ENCODE measurements around the gene CMTR2.

CMTR2 gene

GRCh38 chr16:71257768-71258167 is 31.4 kb downstream of the CMTR2 start:
- Mint-ChIP-seq H3K27ac (no peak overlapping the region), H3K36me3 (ENCODE audit: low read depth) (no peaks in the 10 kb centered on the region), H3K4me1 (ENCODE audit: low read depth) (peaks cover 6% of the 10 kb centered on the region), H3K4me3 (no peak overlapping the region), H3K27me3 (peaks cover 34% of the 10 kb centered on the region), H3K9me3 (no peaks in the 10 kb centered on the region)
- no peak for DNase-seq

DNA sequence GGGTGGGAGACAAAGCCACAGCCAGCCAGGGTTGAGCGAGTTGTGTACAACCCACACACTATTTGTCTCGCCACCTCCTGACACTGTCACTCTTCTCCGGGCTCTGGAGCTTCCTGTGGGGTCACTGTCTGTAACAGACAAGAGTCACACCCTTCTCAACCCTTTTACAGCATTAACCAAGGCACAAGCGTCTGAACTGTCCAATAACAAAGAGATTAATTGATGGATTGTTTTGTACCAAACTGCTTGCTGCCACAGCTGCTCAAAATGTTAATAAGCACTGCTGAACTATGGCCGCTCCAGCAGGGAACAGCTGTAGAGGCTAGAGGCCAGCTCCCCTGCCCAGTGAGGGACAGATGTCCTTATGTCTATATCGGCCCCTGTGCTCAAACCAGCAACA is 33.5 kb downstream of the CMTR2 start:
- Mint-ChIP-seq H3K4me1 (ENCODE audit: low read depth) (peaks cover 6% of the 10 kb centered on the region), H3K4me3 (no peak overlapping the region), H3K36me3 (ENCODE audit: low read depth) (no peaks in the 10 kb centered on the region), H3K27me3 (peaks cover 18% of the 10 kb centered on the region), H3K9me3 (no peaks in the 10 kb centered on the region), H3K27ac (no peak overlapping the region)
- DNase-seq: no peak

DNA sequence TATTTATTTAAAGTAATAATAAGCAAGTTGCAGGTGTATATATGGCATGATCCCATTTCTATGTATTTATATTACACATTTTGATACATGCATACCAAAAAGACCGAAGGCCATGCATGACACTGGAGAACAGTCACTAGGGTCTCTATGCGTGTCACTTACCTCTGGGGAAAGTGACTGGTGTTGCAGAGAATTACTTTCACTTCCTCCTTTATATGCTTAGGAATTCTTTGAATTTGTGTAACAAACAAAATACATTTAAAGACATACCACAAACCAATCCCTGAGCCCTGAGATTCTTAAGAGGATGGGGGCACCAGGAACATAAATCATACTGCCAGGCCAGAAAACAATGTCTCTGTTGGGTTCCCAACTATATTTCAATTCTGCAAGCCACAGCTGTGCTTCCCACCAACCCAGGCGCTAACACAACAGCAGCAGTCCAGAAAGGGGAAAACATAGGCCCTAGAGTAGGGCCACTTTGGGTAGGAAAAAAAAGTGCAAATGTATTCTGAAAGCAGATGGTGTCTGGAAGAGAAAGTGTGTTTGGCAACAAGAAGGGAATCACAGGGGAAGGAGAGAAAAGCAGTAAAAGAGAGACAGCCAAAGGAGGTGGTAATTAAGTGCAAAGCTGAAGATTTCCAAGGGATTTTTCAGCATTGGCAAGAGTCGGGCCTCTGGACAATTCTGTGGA is 34.2 kb downstream of the CMTR2 start:
- H3K27me3 Mint-ChIP-seq: peaks cover 18% of the 10 kb centered on the region
- no peaks in the 10 kb centered on the region for H3K36me3 Mint-ChIP-seq (ENCODE audit: low read depth)
- no peaks in the 10 kb centered on the region for H3K9me3 Mint-ChIP-seq
- no peak overlapping the region for H3K27ac Mint-ChIP-seq
- DNase-seq: no peak
- peaks cover 6% of the 10 kb centered on the region for H3K4me1 Mint-ChIP-seq (ENCODE audit: low read depth)
- no peak overlapping the region for H3K4me3 Mint-ChIP-seq

- H3K36me3 Mint-ChIP-seq (ENCODE audit: low read depth): no peaks in the 10 kb centered on the region
- H3K4me1 Mint-ChIP-seq (ENCODE audit: low read depth): peaks cover 3% of the 10 kb centered on the region
- no peak overlapping the region for H3K4me3 Mint-ChIP-seq
- H3K9me3 Mint-ChIP-seq: no peaks in the 10 kb centered on the region
- no peak overlapping the region for H3K27ac Mint-ChIP-seq
- no peak for DNase-seq
- H3K27me3 Mint-ChIP-seq: peaks cover 7% of the 10 kb centered on the region
Measured at GRCh38 chr16:71250461-71251235, 38.6 kb downstream of the CMTR2 start.

DNA sequence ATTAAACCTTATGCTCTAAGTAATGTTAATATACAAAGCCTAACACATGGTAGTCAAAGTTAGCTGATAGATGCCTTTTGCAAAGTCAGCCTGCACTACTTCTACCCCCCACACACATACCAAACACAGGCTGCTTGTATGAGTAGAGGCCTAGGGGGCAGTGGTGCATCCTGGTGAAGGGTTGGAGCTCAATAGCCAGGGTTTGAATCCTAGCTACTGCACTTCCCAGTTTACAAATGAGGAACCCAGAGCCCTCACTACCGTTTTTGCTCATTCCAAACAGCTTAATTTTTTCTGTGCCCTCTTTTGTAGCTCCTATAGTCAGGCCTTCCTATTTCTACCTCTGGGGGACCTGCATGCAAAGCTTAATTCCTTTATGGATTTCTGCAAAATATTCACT is 39.8 kb downstream of the CMTR2 start:
- no peaks in the 10 kb centered on the region for H3K4me1 Mint-ChIP-seq (ENCODE audit: low read depth)
- H3K4me3 Mint-ChIP-seq: no peak overlapping the region
- H3K27ac Mint-ChIP-seq: no peak overlapping the region
- DNase-seq: no peak
- H3K27me3 Mint-ChIP-seq: peaks cover 7% of the 10 kb centered on the region
- H3K36me3 Mint-ChIP-seq (ENCODE audit: low read depth): no peaks in the 10 kb centered on the region
- H3K9me3 Mint-ChIP-seq: no peaks in the 10 kb centered on the region

GRCh38 chr16:71247478-71247877 is 41.7 kb downstream of the CMTR2 start:
- H3K4me3 Mint-ChIP-seq: no peak overlapping the region
- H3K27me3 Mint-ChIP-seq: peaks cover 7% of the 10 kb centered on the region
- no peaks in the 10 kb centered on the region for H3K9me3 Mint-ChIP-seq
- no peaks in the 10 kb centered on the region for H3K36me3 Mint-ChIP-seq (ENCODE audit: low read depth)
- no peaks in the 10 kb centered on the region for H3K4me1 Mint-ChIP-seq (ENCODE audit: low read depth)
- no peak for DNase-seq
- H3K27ac Mint-ChIP-seq: no peak overlapping the region

DNA sequence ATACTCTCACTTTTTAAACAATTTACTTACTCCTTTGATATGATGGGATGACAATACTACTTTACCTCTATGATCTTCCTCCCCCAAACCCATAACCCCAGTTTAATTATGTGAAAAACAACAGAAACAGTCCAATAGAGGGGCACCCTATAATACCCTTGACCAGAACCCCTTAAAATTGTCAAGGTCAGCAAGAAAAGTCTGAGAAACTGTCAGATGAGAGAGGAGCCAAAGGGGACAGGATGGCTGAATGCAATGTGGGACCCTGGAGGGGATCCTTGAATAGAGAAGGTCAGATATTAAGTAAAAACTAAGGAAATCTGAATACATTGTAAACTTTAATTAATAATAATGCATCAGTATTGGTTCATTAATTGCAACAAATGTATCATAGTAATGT is 42.9 kb downstream of the CMTR2 start:
- Mint-ChIP-seq H3K9me3 (no peaks in the 10 kb centered on the region), H3K27me3 (peaks cover 7% of the 10 kb centered on the region), H3K4me3 (no peak overlapping the region), H3K36me3 (ENCODE audit: low read depth) (no peaks in the 10 kb centered on the region), H3K4me1 (ENCODE audit: low read depth) (no peaks in the 10 kb centered on the region), H3K27ac (no peak overlapping the region)
- no peak for DNase-seq

DNA sequence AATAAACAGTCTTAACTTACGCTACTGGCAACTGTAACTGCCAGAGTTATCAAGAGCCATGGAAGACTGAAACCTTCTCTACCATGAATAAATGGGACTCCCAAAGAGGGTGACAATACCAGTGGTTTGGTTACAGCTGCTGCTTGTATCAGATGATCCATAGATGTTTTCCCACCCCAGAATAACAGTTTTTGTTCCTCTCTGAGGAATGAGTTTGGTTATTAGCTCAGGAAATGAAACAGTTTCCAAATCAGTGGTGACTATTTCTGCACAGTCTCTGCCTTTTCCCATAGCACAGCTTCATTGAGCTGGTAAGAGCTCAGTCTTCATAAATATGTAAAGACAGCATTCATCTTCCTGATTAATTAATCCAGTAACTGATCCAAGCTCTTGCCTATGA is 44.7 kb downstream of the CMTR2 start:
- no peak for DNase-seq
- H3K9me3 Mint-ChIP-seq: no peaks in the 10 kb centered on the region
- H3K36me3 Mint-ChIP-seq (ENCODE audit: low read depth): no peaks in the 10 kb centered on the region
- H3K27ac Mint-ChIP-seq: no peak overlapping the region
- no peaks in the 10 kb centered on the region for H3K4me1 Mint-ChIP-seq (ENCODE audit: low read depth)
- H3K4me3 Mint-ChIP-seq: no peak overlapping the region
- H3K27me3 Mint-ChIP-seq: peaks cover 7% of the 10 kb centered on the region

- no peaks in the 10 kb centered on the region for H3K4me1 Mint-ChIP-seq (ENCODE audit: low read depth)
- H3K4me3 Mint-ChIP-seq: no peak overlapping the region
- H3K27me3 Mint-ChIP-seq: peaks cover 17% of the 10 kb centered on the region
- no peak for DNase-seq
- no peaks in the 10 kb centered on the region for H3K9me3 Mint-ChIP-seq
- no peak overlapping the region for H3K27ac Mint-ChIP-seq
- H3K36me3 Mint-ChIP-seq (ENCODE audit: low read depth): no peaks in the 10 kb centered on the region
Measured at GRCh38 chr16:71242601-71243000, 46.6 kb downstream of the CMTR2 start.

DNA sequence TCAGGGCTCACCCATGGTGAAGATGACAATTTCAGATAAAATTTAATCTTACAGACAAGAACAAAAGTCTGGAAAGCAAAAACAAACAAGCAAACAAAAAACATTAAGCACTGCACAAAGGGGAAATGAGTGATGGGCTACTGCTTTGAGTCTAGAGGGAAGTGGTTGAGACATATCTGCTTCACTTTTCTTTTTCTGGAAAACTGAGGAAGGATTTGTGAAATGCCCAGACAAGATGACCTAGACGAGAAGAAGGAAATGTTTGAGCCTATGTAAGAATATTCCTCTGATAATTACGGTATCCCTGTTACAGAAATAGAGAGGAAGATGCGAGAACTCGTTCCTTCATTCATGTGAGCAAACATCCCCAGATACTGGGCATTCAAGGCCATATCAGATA is 47.2 kb downstream of the CMTR2 start:
- Mint-ChIP-seq H3K4me1 (ENCODE audit: low read depth) (no peaks in the 10 kb centered on the region), H3K4me3 (no peak overlapping the region), H3K9me3 (no peaks in the 10 kb centered on the region), H3K27me3 (peaks cover 18% of the 10 kb centered on the region), H3K27ac (no peak overlapping the region), H3K36me3 (ENCODE audit: low read depth) (no peaks in the 10 kb centered on the region)
- DNase-seq: no peak
